ENCODE measurements around the gene OR10G4.
"Not testable (repeated sequence)": the region's sequence is repeated elsewhere in the genome, so short reads cannot be mapped to it uniquely, and the experiment has no call there.

Gene OR10G4

DNA sequence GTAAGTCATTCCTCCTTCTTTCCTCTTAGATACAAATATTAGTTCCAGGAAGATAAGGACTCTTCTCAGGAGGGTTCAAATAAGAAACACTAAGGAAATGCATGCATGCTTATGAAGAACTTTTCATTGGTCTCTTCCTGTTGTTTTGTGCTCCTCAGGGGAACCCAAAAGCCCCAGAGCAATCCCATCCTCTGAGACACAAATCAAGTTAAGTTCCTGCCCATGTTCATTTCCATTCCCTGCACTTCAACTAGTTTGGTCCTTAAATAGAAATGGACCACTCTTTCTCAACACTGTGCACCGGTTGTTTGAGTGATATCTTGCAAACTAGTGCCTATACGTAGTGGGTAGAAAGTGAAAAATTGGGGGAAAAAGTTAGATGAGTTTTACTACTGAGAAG lies at the start of gene OR10G4:
Gene OR10G4, plus strand, starts transcription at position 301 of the 400 bp plus-strand sequence. CDS start 2,578 bp downstream, outside the sequence.
- H3K4me3 ChIP-seq (replicated peaks in 1 of 2; ENCODE audit: low read depth in 2 of 2, low read length in 2 of 2), result no peak within 1 kb of the TSS
- DNase-seq (ENCODE audit: low read depth in 2 of 2), result no peak
- TF ChIP-seq CTCF (IDR thresholded peaks at IDR 0.05; ENCODE audit: low read depth, low read length), result no peak

DNA sequence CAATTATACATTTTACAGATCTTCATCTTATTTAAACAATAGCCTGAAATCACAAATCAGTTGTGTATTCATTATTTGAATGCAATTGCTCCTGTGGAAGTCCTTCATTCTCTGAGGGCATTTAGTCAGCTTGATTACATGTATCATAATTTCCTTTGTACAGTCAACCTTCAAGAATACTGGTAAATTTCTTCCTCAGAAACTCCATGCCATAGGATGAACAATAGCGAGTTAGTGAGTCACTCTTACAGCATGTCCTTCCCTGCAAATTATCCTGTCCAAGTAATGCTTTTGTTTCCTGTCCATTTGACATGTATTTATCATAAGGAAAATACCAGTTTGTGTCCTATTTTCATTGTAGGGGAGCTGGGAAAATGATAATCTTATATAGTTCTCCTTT lies 39.0 kb upstream of the OR10G4 start:
- DNase-seq (ENCODE audit: low read depth in 2 of 2), result peak; percentile 80 to 95
- H3K4me3 ChIP-seq (replicated peaks in 1 of 2; ENCODE audit: low read depth in 2 of 2, low read length in 2 of 2), result no peak overlapping the region
- no peak for TF ChIP-seq CTCF (IDR thresholded peaks at IDR 0.05; ENCODE audit: low read depth, low read length)

- TF ChIP-seq CTCF (IDR thresholded peaks at IDR 0.05; ENCODE audit: low read depth, low read length), result no peak
- H3K4me3 ChIP-seq (replicated peaks in 1 of 2; ENCODE audit: low read depth in 2 of 2, low read length in 2 of 2), result no peak overlapping the region
- DNase-seq (ENCODE audit: low read depth in 2 of 2), result no peak
Measured at GRCh38 chr11:123976770-123977560, 35.8 kb upstream of the OR10G4 start.

DNA sequence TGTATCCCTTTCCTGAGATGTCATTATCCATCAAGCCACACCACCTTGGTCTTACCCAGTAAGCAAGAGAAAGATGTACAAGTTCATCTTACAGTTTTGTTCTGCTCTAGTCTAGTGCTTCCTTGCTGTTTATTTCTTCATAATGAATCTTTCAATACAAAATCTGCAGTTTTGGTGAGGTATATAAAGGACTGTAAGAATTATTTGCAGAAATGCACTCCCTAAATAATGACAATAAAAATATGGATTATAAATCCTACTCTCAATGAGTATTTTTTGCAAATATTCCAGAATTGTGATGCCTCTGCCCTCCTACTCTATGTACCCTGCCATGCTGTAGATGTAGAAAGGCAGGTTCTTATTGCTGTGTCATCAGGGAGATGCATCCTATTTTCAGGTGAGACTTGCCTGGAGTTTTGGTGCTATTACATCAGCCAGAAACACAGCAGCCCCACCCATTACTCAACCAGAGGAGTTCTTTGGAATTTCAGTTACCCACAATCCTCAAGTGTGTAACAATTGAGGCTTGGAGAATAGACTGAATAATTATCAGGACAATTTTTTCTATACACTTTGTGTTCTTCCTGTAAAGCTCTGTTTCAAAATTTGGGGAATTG lies 35.0 kb upstream of the OR10G4 start, which contains the start of gene OR10S1:
Gene OR10S1, minus strand, starts transcription at position 51 of the 617 bp plus-strand sequence. CDS start 117 bp downstream, outside the sequence.
- H3K4me3 ChIP-seq (replicated peaks in 1 of 2; ENCODE audit: low read depth in 2 of 2, low read length in 2 of 2), result no peak within 1 kb of the TSS
- peak in 1 of 2 donors; percentile 10 for DNase-seq (ENCODE audit: low read depth in 2 of 2)
- TF ChIP-seq CTCF (IDR thresholded peaks at IDR 0.05; ENCODE audit: low read depth, low read length), result no peak

- no peak for DNase-seq (ENCODE audit: low read depth in 2 of 2)
- no peak overlapping the region for H3K4me3 ChIP-seq (replicated peaks in 1 of 2; ENCODE audit: low read depth in 2 of 2, low read length in 2 of 2)
- TF ChIP-seq CTCF (IDR thresholded peaks at IDR 0.05; ENCODE audit: low read depth, low read length), result no peak
Measured at GRCh38 chr11:123979311-123979710, 33.5 kb upstream of the OR10G4 start.

- H3K4me3 ChIP-seq (replicated peaks in 1 of 2; ENCODE audit: low read depth in 2 of 2, low read length in 2 of 2), result no peak within 1 kb of the TSS
- no peak for TF ChIP-seq CTCF (IDR thresholded peaks at IDR 0.05; ENCODE audit: low read depth, low read length)
- no peak for DNase-seq (ENCODE audit: low read depth in 2 of 2)
Measured at GRCh38 chr11:123995119-123995518, 17.7 kb upstream of the OR10G4 start, which contains the start of gene OR10G6. TSS of gene OR10G6 (minus strand) at chr11:123995161. CDS start at chr11:123995161, 0 bp downstream.

- not testable (repeated sequence) for DNase-seq (ENCODE audit: low read depth in 2 of 2); H3K4me3 ChIP-seq (replicated peaks in 1 of 2; ENCODE audit: low read depth in 2 of 2, low read length in 2 of 2)
Measured at GRCh38 chr11:124015837-124016236, 3.0 kb downstream of the OR10G4 start.
